HFF-Myc (cell line): ENCODE measurements around the gene MRGPRX1.
"Not testable (repeated sequence)": the region's sequence is repeated elsewhere in the genome, so short reads cannot be mapped to it uniquely, and the experiment has no call there.

Experiments used
- DNase-seq: peaks from one replicate; pipeline ENCODE4 v3.0.0-alpha.2; 2011; ENCODE audit warnings: low read depth; ENCODE audit errors: extremely low read depth
- H3K4me3 ChIP-seq: replicated peaks from 2 replicates; pipeline ENCODE4 v1.5.1; 2011; ENCODE audit warnings: low read depth, mild to moderate bottlenecking, control low read depth, low read length
- TF ChIP-seq, protein P1 (sequence below): IDR thresholded peaks from 2 replicates; pipeline ENCODE4 v1.5.1; 2012; ENCODE audit warnings: mild to moderate bottlenecking, low read depth, low read length, control low read depth; ENCODE audit errors: missing control alignments

The MRGPRX1 gene

GRCh38 chr11:18958221-18958910, 19.2 kb upstream of the MRGPRX1 start:
- DNase-seq: no peak
- TF ChIP-seq, protein P1, sequence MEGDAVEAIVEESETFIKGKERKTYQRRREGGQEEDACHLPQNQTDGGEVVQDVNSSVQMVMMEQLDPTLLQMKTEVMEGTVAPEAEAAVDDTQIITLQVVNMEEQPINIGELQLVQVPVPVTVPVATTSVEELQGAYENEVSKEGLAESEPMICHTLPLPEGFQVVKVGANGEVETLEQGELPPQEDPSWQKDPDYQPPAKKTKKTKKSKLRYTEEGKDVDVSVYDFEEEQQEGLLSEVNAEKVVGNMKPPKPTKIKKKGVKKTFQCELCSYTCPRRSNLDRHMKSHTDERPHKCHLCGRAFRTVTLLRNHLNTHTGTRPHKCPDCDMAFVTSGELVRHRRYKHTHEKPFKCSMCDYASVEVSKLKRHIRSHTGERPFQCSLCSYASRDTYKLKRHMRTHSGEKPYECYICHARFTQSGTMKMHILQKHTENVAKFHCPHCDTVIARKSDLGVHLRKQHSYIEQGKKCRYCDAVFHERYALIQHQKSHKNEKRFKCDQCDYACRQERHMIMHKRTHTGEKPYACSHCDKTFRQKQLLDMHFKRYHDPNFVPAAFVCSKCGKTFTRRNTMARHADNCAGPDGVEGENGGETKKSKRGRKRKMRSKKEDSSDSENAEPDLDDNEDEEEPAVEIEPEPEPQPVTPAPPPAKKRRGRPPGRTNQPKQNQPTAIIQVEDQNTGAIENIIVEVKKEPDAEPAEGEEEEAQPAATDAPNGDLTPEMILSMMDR: no peak
- no peak overlapping the region for H3K4me3 ChIP-seq

DNA sequence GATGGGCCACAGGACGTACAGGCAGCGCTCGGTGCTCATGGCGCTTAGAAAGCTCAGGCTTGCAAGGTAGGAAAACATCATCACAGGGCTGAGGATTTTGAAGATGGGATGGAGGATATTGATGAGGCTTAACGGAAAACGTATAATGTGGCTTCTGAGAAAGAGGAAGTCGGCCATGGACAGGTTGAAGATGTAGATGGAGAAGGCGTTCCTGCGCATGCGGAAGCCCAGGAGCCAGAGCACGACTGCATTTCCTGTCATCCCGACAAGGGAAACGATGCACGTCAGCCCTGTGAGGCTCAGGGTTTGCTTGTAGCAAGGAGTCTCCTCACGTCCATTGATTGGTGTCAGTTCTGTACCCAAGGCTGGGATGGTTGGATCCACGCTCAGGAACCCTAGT, 17.4 kb upstream of the MRGPRX1 start:
- no peak overlapping the region for H3K4me3 ChIP-seq
- TF ChIP-seq, protein P1: no peak
- DNase-seq: no peak

DNA sequence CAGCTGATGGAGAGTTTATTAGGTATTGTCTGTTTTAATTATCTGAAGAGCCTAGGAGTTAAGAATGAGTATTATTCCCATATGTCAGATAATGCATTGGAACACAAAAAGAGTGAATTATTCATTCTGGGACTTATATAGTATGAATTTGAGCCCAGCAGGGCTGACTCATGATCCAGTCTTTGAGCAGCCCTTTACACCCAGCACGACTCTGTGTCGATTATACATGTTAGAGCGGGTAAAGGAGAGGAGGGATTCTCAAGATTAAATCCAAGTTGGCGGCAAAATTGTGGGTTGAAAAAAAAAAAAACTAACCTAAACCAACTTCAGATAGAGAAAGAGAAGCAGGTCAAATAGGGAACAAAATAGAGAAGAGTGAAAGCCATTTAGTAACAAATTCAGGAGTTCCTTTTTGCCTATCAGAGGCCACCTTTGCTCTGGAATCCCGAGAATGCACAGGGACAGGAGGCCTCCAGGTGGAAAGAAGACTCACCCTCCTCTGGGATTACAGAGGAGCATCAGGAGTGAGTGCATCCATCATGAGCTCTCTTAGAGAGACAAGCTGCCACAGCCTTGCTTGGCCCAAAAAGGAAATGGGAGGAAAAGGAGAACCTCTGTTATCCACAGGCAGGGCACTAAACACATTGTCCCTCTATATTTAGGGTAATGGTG, 3.1 kb downstream of the MRGPRX1 start:
- DNase-seq: no peak
- no peak overlapping the region for H3K4me3 ChIP-seq
- TF ChIP-seq, protein P1: no peak

- DNase-seq: no peak
- H3K4me3 ChIP-seq: no peak overlapping the region
- TF ChIP-seq, protein P1: no peak
Observed at GRCh38 chr11:18934195-18934814, 4.9 kb downstream of the MRGPRX1 start.

GRCh38 chr11:18927550-18928322, 11.5 kb downstream of the MRGPRX1 start:
- TF ChIP-seq, protein P1: no peak
- DNase-seq: no peak
- no peak overlapping the region for H3K4me3 ChIP-seq

GRCh38 chr11:18925426-18925825, 13.8 kb downstream of the MRGPRX1 start:
- H3K4me3 ChIP-seq, DNase-seq: not testable (repeated sequence)

- TF ChIP-seq, protein P1: no peak
- H3K4me3 ChIP-seq: no peak overlapping the region
- no peak for DNase-seq
Observed at GRCh38 chr11:18912883-18913282, 26.3 kb downstream of the MRGPRX1 start.
